ENCODE results near the gene UBE3B.

The UBE3B gene

DNA sequence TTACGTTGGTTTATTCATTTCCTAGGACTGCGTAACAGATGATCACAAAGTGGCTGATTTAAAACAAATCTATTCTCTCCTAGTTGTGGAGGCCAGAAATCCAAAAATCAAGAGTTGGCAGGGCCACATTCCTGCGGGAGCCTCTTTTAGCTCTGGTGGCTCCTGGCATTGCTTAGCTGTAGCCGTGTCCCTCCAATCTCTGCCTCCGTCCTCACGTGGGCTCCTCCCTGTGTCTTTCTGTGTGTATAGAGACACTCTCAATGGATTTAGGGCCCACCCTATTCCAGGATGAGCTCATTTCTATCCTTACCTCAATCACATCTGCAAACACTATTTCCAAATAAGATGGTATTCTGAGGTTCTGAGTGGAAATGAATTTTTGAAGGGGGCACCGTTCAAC, 42.9 kb upstream of the UBE3B start:
- WGBS: 85% methylated on average over 6 of the region's 7 CpGs
- no peaks in the 10 kb centered on the region for H3K36me3 ChIP-seq (ENCODE audit: control insufficient read depth in 1 of 2, insufficient read depth in 2 of 2, low read depth in 1 of 2, low read length in 2 of 2)

DNA sequence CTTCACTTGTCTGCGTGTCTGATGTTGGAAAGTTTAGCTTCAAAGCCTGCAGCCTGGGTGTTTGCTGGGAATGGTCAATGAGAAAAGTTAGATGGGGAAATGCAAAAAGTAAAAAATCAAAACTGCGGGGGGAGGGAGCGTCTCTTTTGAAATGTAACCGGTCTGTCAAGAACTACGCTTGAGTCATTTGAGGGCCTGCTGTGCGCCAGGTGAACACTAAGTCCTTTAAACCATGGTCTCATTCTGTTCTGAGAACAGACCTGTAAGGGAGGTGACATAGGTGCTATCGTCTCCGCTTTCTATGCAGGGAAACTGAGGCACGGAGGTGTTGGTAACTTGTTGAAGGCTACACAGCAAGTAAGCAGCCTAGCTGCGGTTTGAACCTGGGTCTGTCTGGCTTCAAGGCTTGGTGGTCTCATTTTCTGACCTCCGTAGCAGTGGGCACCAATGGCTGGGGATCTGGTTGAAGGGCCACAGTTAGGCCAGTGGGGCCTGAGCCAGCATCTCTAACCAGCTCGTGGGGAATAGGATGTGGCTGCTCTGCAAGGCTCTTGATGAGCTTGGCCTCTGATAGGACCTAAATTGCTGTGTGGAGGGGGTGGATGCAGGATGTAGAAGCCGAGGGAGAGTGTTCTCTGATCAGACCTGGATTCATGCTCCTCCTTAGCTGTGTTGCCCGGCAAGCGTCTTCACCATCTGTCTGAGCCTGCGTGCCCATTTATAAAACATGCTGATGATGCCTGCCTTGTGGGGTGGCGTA, 41.8 kb upstream of the UBE3B start:
- Histone ChIP-seq H3K27me3 (ENCODE audit: control insufficient read depth in 1 of 2, insufficient read depth in 1 of 2, low read length in 2 of 2) (no peaks in the 10 kb centered on the region), H2AFZ (ENCODE audit: low read depth, low read length) (no peak overlapping the region), H2AK5ac (ENCODE audit: low read length, severe bottlenecking) (no peak overlapping the region), H2BK15ac (ENCODE audit: low read depth, poor library complexity, severe bottlenecking) (no peak overlapping the region), H3K9me3 (ENCODE audit: control insufficient read depth, low read length) (no peaks in the 10 kb centered on the region), H3K27ac (ENCODE audit: low read length, poor library complexity, severe bottlenecking) (no peak overlapping the region), H4K8ac (ENCODE audit: low read length) (no peak overlapping the region), H3K4me3 (ENCODE audit: insufficient read depth in 1 of 2, low read depth in 1 of 2, low read length in 2 of 2) (no peak overlapping the region), H3K18ac (ENCODE audit: low read depth in 1 of 2, low read length in 2 of 2) (no peak overlapping the region), H3K36me3 (ENCODE audit: control insufficient read depth in 1 of 2, insufficient read depth in 2 of 2, low read depth in 1 of 2, low read length in 2 of 2) (no peaks in the 10 kb centered on the region), H3K4ac (ENCODE audit: low read depth in 1 of 2, low read length in 2 of 2) (no peak overlapping the region), H4K91ac (ENCODE audit: low read length) (no peak overlapping the region), H3K9ac (ENCODE audit: low read length) (no peak overlapping the region), H3K4me2 (ENCODE audit: low read length, poor library complexity, severe bottlenecking) (no peak overlapping the region), H2BK5ac (ENCODE audit: low read depth, low read length, poor library complexity, severe bottlenecking) (no peak overlapping the region), H3K79me1 (replicated peaks; ENCODE audit: low read length, poor library complexity, severe bottlenecking) (peaks cover 1% of the 10 kb centered on the region), H2BK12ac (ENCODE audit: low read length in 2 of 2) (no peak overlapping the region), H3K14ac (ENCODE audit: low read length in 2 of 2) (no peak overlapping the region), H3K23ac (ENCODE audit: low read length in 2 of 2) (no peak overlapping the region), H3K4me1 (ENCODE audit: control insufficient read depth, insufficient read depth, low read depth, low read length) (no peaks in the 10 kb centered on the region), H2BK120ac (ENCODE audit: low read depth, low read length) (no peak overlapping the region)
- DNase-seq: no peak
- 74% methylated on average over 17 of the region's 17 CpGs for WGBS

More for the DNA sequence above, 42.9 kb upstream of the UBE3B start:
- no peak overlapping the region for H3K9ac ChIP-seq (ENCODE audit: low read length)
- H3K27ac ChIP-seq (ENCODE audit: low read length, poor library complexity, severe bottlenecking): no peak overlapping the region
- no peak overlapping the region for H2AK5ac ChIP-seq (ENCODE audit: low read length, severe bottlenecking)
- H3K4me3 ChIP-seq (ENCODE audit: insufficient read depth in 1 of 2, low read depth in 1 of 2, low read length in 2 of 2): no peak overlapping the region
- no peak overlapping the region for H3K14ac ChIP-seq (ENCODE audit: low read length in 2 of 2)
- H4K8ac ChIP-seq (ENCODE audit: low read length): no peak overlapping the region
- H3K23ac ChIP-seq (ENCODE audit: low read length in 2 of 2): no peak overlapping the region
- H2BK120ac ChIP-seq (ENCODE audit: low read depth, low read length): no peak overlapping the region
- no peak overlapping the region for H2AFZ ChIP-seq (ENCODE audit: low read depth, low read length)
- H3K4me1 ChIP-seq (ENCODE audit: control insufficient read depth, insufficient read depth, low read depth, low read length): no peaks in the 10 kb centered on the region
- no peaks in the 10 kb centered on the region for H3K9me3 ChIP-seq (ENCODE audit: control insufficient read depth, low read length)
- DNase-seq: no peak
- H2BK15ac ChIP-seq (ENCODE audit: low read depth, poor library complexity, severe bottlenecking): no peak overlapping the region
- no peak overlapping the region for H3K4me2 ChIP-seq (ENCODE audit: low read length, poor library complexity, severe bottlenecking)
- H2BK5ac ChIP-seq (ENCODE audit: low read depth, low read length, poor library complexity, severe bottlenecking): no peak overlapping the region
- H3K4ac ChIP-seq (ENCODE audit: low read depth in 1 of 2, low read length in 2 of 2): no peak overlapping the region
- H4K91ac ChIP-seq (ENCODE audit: low read length): no peak overlapping the region
- no peak overlapping the region for H2BK12ac ChIP-seq (ENCODE audit: low read length in 2 of 2)
- H3K27me3 ChIP-seq (ENCODE audit: control insufficient read depth in 1 of 2, insufficient read depth in 1 of 2, low read length in 2 of 2): no peaks in the 10 kb centered on the region
- peaks cover 1% of the 10 kb centered on the region for H3K79me1 ChIP-seq (replicated peaks; ENCODE audit: low read length, poor library complexity, severe bottlenecking)
- H3K18ac ChIP-seq (ENCODE audit: low read depth in 1 of 2, low read length in 2 of 2): no peak overlapping the region

DNA sequence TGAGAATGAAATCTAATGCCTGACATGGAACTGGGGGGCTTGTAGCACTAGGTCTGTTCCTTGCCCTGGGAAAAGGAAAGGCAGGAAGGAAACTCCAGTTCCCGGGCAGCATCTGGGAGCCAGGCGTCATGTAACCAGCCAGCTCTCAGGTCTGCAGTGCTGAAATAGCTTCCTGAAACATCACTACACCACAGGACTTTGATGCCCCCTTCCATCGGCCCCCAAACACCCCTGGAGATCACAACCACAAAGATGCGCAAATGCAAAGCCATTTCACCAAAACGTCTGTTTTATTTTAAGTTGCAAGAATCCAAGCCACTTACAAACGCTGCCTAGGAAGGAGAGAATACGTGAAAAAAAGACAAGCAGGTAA, 41.3 kb upstream of the UBE3B start:
- no peak overlapping the region for H3K18ac ChIP-seq (ENCODE audit: low read depth in 1 of 2, low read length in 2 of 2)
- no peak overlapping the region for H3K4ac ChIP-seq (ENCODE audit: low read depth in 1 of 2, low read length in 2 of 2)
- H3K23ac ChIP-seq (ENCODE audit: low read length in 2 of 2): no peak overlapping the region
- H2BK5ac ChIP-seq (ENCODE audit: low read depth, low read length, poor library complexity, severe bottlenecking): no peak overlapping the region
- H2BK15ac ChIP-seq (ENCODE audit: low read depth, poor library complexity, severe bottlenecking): no peak overlapping the region
- H3K4me1 ChIP-seq (ENCODE audit: control insufficient read depth, insufficient read depth, low read depth, low read length): no peaks in the 10 kb centered on the region
- no peak overlapping the region for H2BK12ac ChIP-seq (ENCODE audit: low read length in 2 of 2)
- H3K27me3 ChIP-seq (ENCODE audit: control insufficient read depth in 1 of 2, insufficient read depth in 1 of 2, low read length in 2 of 2): no peaks in the 10 kb centered on the region
- H2AFZ ChIP-seq (ENCODE audit: low read depth, low read length): no peak overlapping the region
- no peak overlapping the region for H3K14ac ChIP-seq (ENCODE audit: low read length in 2 of 2)
- no peak overlapping the region for H2BK120ac ChIP-seq (ENCODE audit: low read depth, low read length)
- H3K27ac ChIP-seq (ENCODE audit: low read length, poor library complexity, severe bottlenecking): no peak overlapping the region
- no peak overlapping the region for H3K9ac ChIP-seq (ENCODE audit: low read length)
- WGBS: 42% methylated on average over 6 of the region's 7 CpGs
- H3K36me3 ChIP-seq (ENCODE audit: control insufficient read depth in 1 of 2, insufficient read depth in 2 of 2, low read depth in 1 of 2, low read length in 2 of 2): no peaks in the 10 kb centered on the region
- DNase-seq: no peak
- H3K4me2 ChIP-seq (ENCODE audit: low read length, poor library complexity, severe bottlenecking): no peak overlapping the region
- no peak overlapping the region for H4K91ac ChIP-seq (ENCODE audit: low read length)
- H2AK5ac ChIP-seq (ENCODE audit: low read length, severe bottlenecking): no peak overlapping the region
- peaks cover 1% of the 10 kb centered on the region for H3K79me1 ChIP-seq (replicated peaks; ENCODE audit: low read length, poor library complexity, severe bottlenecking)
- H3K9me3 ChIP-seq (ENCODE audit: control insufficient read depth, low read length): no peaks in the 10 kb centered on the region
- H4K8ac ChIP-seq (ENCODE audit: low read length): no peak overlapping the region
- H3K4me3 ChIP-seq (ENCODE audit: insufficient read depth in 1 of 2, low read depth in 1 of 2, low read length in 2 of 2): no peak overlapping the region

DNA sequence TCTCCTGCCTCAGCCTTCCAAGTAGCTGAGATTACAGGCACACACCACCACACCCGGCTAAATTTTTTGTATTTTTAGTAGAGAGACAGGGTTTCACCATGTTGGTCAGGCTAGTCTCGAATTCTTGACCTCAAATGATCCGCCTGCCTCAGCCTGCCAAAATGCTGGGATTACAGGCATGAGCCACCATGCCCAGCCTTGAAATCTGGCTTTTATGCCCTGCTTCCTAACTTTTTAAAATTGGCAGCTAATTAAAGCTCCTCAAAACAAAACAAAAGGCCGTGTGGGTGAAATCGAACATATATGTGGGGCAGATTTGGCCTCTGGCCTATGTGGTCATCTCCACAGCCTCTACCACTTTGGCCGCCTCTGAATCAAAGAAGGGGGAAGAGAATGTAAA, 38.3 kb upstream of the UBE3B start:
- no peaks in the 10 kb centered on the region for H3K9me3 ChIP-seq (ENCODE audit: control insufficient read depth, low read length)
- H3K23ac ChIP-seq (ENCODE audit: low read length in 2 of 2): no peak overlapping the region
- no peaks in the 10 kb centered on the region for H3K27me3 ChIP-seq (ENCODE audit: control insufficient read depth in 1 of 2, insufficient read depth in 1 of 2, low read length in 2 of 2)
- H3K4me3 ChIP-seq (ENCODE audit: insufficient read depth in 1 of 2, low read depth in 1 of 2, low read length in 2 of 2): no peak overlapping the region
- no peak overlapping the region for H2BK12ac ChIP-seq (ENCODE audit: low read length in 2 of 2)
- H3K4me1 ChIP-seq (ENCODE audit: control insufficient read depth, insufficient read depth, low read depth, low read length): peaks cover 2% of the 10 kb centered on the region
- peaks cover 8% of the 10 kb centered on the region for H3K79me1 ChIP-seq (replicated peaks; ENCODE audit: low read length, poor library complexity, severe bottlenecking)
- no peak overlapping the region for H2BK120ac ChIP-seq (ENCODE audit: low read depth, low read length)
- H2BK15ac ChIP-seq (ENCODE audit: low read depth, poor library complexity, severe bottlenecking): no peak overlapping the region
- no peak overlapping the region for H3K4ac ChIP-seq (ENCODE audit: low read depth in 1 of 2, low read length in 2 of 2)
- H2AK5ac ChIP-seq (ENCODE audit: low read length, severe bottlenecking): no peak overlapping the region
- H3K18ac ChIP-seq (ENCODE audit: low read depth in 1 of 2, low read length in 2 of 2): no peak overlapping the region
- no peak overlapping the region for H3K27ac ChIP-seq (ENCODE audit: low read length, poor library complexity, severe bottlenecking)
- H4K91ac ChIP-seq (ENCODE audit: low read length): no peak overlapping the region
- H3K36me3 ChIP-seq (ENCODE audit: control insufficient read depth in 1 of 2, insufficient read depth in 2 of 2, low read depth in 1 of 2, low read length in 2 of 2): peaks cover 5 to 10% of the 10 kb centered on the region in 2 experiments
- no peak overlapping the region for H3K14ac ChIP-seq (ENCODE audit: low read length in 2 of 2)
- WGBS: 93% methylated on average over 6 of the region's 6 CpGs
- no peak for DNase-seq
- H2BK5ac ChIP-seq (ENCODE audit: low read depth, low read length, poor library complexity, severe bottlenecking): no peak overlapping the region
- no peak overlapping the region for H4K8ac ChIP-seq (ENCODE audit: low read length)
- no peak overlapping the region for H3K4me2 ChIP-seq (ENCODE audit: low read length, poor library complexity, severe bottlenecking)
- H3K9ac ChIP-seq (ENCODE audit: low read length): no peak overlapping the region
- no peak overlapping the region for H2AFZ ChIP-seq (ENCODE audit: low read depth, low read length)

Measured in mesenchymal stem cell (in vitro differentiated cells and primary cell).